Endothelial cell (in vitro differentiated cells): Measurements from ENCODE around the gene GRAMD2B. TPM values are rescaled to one million over a fixed set of nuclear protein-coding genes. Genes with fewer than 3 reads are reported as not detected.

Source experiments
- DNase-seq: peaks from one replicate; pipeline ENCODE4 v3.0.0; 2021; ENCODE audit warnings: low spot score
- H3K27ac Mint-ChIP-seq: one replicate; pipeline ENCODE4 v1.8.0; 2021; ENCODE audit warnings: mixed read lengths, inconsistent platforms; ENCODE audit not compliant: unreplicated experiment
- H3K27me3 Mint-ChIP-seq: one replicate; pipeline ENCODE4 v1.8.0; 2021; ENCODE audit warnings: mild to moderate bottlenecking, moderate library complexity, mixed read lengths, inconsistent platforms; ENCODE audit not compliant: unreplicated experiment
- H3K36me3 Mint-ChIP-seq: one replicate; pipeline ENCODE4 v1.8.0; 2021; ENCODE audit warnings: mild to moderate bottlenecking, low read depth, mixed read lengths, inconsistent platforms; ENCODE audit not compliant: unreplicated experiment
- H3K4me1 Mint-ChIP-seq: one replicate; pipeline ENCODE4 v1.8.0; 2021; ENCODE audit warnings: mild to moderate bottlenecking, mixed read lengths, inconsistent platforms; ENCODE audit not compliant: unreplicated experiment
- H3K4me3 Mint-ChIP-seq: one replicate; pipeline ENCODE4 v1.8.0; 2021; ENCODE audit warnings: mild to moderate bottlenecking, mixed read lengths, inconsistent platforms; ENCODE audit not compliant: unreplicated experiment
- H3K9me3 Mint-ChIP-seq: one replicate; pipeline ENCODE4 v1.8.0; 2021; ENCODE audit warnings: mixed read lengths, inconsistent platforms; ENCODE audit not compliant: unreplicated experiment
- CTCF ChIP-seq: fragments of 200-600 bp; sonication (generic); IDR thresholded peaks from one replicate; pipeline ENCODE4 v1.5.0; 2021; ENCODE audit warnings: antibody characterized with exemption; ENCODE audit not compliant: unreplicated experiment
- total RNA-seq: library from RNA; stranded (reverse); fragmentation: NEBNext Ultra II Directional; extraction: Animal tissue kit (Norgen Biotek cat#: 25700); gene quantifications from one replicate; pipeline ENCODE4 v1.2.1, GENCODE V29; 2021; ENCODE audit not compliant: unreplicated experiment

The GRAMD2B gene
- total RNA-seq, 1 donor from 2014 or later: 13.4 TPM

GRCh38 chr5:126487596-126487995 is 64.4 kb downstream of the GRAMD2B start:
- DNase-seq: no peak
- H3K27me3 Mint-ChIP-seq: no peaks in the 10 kb centered on the region
- no peak for TF ChIP-seq CTCF
- no peak overlapping the region for H3K4me3 Mint-ChIP-seq
- H3K27ac Mint-ChIP-seq: no peak overlapping the region
- H3K9me3 Mint-ChIP-seq: no peaks in the 10 kb centered on the region
- H3K4me1 Mint-ChIP-seq: no peaks in the 10 kb centered on the region
- H3K36me3 Mint-ChIP-seq: peaks cover 22% of the 10 kb centered on the region

GRCh38 chr5:126488443-126489065 is 65.3 kb downstream of the GRAMD2B start:
- peaks cover 22% of the 10 kb centered on the region for H3K36me3 Mint-ChIP-seq
- TF ChIP-seq CTCF: no peak
- no peak overlapping the region for H3K27ac Mint-ChIP-seq
- H3K27me3 Mint-ChIP-seq: no peaks in the 10 kb centered on the region
- no peaks in the 10 kb centered on the region for H3K4me1 Mint-ChIP-seq
- H3K9me3 Mint-ChIP-seq: no peaks in the 10 kb centered on the region
- no peak for DNase-seq
- no peak overlapping the region for H3K4me3 Mint-ChIP-seq

GRCh38 chr5:126490167-126490940 is 67.1 kb downstream of the GRAMD2B start:
- no peak for DNase-seq
- Mint-ChIP-seq H3K4me1 (no peaks in the 10 kb centered on the region), H3K9me3 (no peaks in the 10 kb centered on the region), H3K27me3 (no peaks in the 10 kb centered on the region), H3K27ac (no peak overlapping the region), H3K36me3 (peaks cover 22% of the 10 kb centered on the region), H3K4me3 (no peak overlapping the region)
- no peak for TF ChIP-seq CTCF

GRCh38 chr5:126492939-126493338 is 69.7 kb downstream of the GRAMD2B start:
- no peak for DNase-seq
- H3K9me3 Mint-ChIP-seq: no peaks in the 10 kb centered on the region
- H3K27me3 Mint-ChIP-seq: no peaks in the 10 kb centered on the region
- TF ChIP-seq CTCF: no peak
- H3K4me1 Mint-ChIP-seq: no peaks in the 10 kb centered on the region
- H3K27ac Mint-ChIP-seq: no peak overlapping the region
- H3K36me3 Mint-ChIP-seq: peaks cover 4% of the 10 kb centered on the region
- H3K4me3 Mint-ChIP-seq: no peak overlapping the region

- no peak overlapping the region for H3K4me3 Mint-ChIP-seq
- no peaks in the 10 kb centered on the region for H3K36me3 Mint-ChIP-seq
Measured at GRCh38 chr5:126494393-126494792, 71.2 kb downstream of the GRAMD2B start.

More at GRCh38 chr5:126494393-126494792, 71.2 kb downstream of the GRAMD2B start:
- TF ChIP-seq CTCF: no peak
- H3K9me3 Mint-ChIP-seq: no peaks in the 10 kb centered on the region
- H3K27ac Mint-ChIP-seq: no peak overlapping the region
- no peak for DNase-seq
- no peaks in the 10 kb centered on the region for H3K27me3 Mint-ChIP-seq
- no peaks in the 10 kb centered on the region for H3K4me1 Mint-ChIP-seq
